ENCODE measurements around the gene OR1S1.
"Not testable (repeated sequence)": the region's sequence is repeated elsewhere in the genome, so short reads cannot be mapped to it uniquely, and the experiment has no call there.

OR1S1 gene

DNA sequence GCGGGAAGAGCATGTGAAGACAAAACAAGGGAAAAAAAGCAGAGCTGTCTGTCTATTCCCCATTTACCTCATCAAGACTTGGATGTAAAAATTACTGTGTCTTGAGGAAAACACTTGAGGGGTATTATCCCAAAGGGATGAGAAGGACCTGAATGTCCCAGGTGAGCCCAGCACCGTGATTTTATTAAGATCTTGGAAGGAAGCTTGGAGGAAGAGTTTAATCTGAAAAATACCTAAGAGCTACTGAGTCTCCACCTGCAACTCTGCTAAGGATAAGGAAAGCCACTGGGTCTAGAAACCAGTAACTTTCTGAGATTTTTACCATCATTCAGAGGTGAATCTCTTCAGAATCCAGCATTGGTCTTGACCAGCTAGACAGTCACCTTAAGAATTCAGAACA, at the start of gene OR1S1:
OR1S1 (plus strand) TSS at position 301 of the 400 bp plus-strand sequence.
- DNase-seq, result not testable (repeated sequence)

DNA sequence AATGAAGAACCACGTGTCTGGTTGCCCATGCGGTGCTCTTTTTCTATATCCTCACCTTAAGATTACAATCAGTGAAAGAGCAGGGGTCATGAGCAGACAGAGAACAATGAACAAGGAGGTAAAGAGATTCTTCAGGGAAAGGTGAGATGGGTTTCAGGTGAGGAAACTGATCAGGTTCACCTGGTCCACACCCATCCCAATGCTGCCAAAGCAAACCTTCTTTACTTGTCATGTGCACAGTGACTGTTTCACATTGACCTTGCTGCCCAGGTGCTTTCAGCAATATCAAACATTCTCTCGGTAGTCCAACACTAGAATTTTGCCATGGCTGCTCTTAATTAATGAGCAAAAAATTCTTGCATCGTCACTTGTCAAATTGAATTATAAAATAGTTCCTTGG, 48.1 kb upstream of the OR1S1 start:
- no peak for DNase-seq

DNA sequence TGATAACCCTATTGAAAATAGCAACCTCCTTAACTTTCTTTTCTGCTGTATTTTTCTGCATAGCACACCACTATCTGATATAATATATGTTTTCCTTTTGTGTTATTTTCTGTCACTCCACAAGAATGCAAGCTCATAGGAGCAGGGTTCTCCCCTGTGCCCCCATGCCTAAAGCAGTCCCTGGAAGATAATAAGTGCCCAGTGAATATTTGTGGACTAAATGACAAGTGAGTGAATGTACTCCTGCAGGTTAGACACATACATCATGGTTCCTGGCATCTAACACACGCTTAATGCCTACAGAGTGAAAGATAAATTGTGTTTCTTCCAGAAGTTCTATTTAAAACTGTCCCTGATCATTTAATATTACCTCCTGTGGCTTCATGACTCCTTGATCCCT, 47.5 kb upstream of the OR1S1 start:
- no peak for DNase-seq

DNA sequence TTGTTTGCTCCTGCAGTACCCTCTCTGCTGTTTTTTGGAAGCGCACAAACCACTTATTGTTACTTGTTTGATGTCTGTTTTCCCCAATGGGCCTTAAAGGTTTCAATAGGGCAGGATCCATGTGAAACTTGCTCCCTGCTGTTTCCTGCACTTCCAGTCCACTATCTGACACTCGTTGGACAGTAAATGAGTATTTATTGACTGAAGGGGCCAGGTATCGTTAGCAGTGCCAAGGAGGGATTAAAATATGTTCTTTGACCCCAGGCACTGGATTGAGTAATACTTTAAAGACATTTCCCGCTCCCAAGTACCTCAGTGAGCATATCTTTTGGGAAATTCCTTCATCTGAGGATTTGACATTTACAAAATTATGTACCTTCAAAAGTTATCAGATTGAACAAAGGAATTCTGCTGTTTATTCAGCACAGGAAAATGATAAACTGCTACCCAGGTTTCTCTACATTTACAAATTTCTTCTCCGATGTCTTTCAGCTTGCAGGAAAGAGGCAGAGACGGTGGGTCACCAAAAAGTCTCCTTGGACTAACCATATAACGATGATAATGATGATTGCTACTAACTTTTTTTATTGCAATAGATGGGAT, 46.9 kb upstream of the OR1S1 start:
- DNase-seq, result no peak

DNA sequence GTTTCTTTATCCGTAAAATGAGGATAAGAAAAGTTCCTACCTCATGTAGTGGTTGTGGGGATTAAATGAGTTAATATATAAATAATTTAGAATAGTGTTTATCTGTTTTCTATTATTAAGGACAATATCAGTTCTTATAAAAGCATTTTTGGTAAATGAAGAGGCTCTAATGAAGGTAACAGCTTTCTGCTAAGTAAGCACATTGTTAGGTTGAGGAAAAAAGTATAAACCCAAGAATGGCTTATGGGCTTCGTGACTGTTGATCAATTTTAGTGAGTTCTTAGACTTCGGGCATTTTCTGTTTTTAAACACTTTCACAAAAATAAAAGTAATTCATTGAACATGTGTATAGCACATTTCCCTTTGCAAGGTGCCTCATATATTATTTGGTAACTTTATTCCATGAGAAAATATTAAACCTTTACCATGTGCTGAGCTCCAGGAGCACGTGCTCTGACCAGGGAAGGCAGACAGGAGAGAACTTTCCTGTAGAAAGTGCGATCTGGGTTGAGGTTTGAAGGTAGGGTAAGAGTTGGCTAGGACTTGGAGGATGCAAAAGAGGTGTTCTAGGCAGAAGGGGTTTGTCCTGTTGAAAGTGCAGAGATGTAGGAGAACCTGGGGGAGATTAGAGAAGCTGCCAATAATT, 35.0 kb upstream of the OR1S1 start:
- no peak for DNase-seq

DNA sequence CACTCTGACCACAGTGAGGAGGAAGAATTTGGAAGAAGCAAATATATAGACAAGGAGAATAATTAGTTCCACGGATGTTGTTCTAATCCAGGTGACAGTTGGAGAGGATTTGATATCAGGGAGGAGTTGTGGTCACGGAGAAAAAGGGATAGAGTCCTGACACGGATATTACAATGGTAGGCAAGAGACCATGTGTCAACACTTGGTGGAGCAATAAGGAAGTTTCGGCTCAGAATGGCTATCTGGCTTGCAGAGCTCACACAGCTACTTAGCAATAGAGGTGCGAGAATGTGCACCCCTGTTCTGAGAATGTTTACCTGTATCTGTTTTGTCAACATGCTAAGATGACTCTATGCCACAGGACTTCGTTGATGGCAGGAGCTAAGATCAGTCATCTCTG, 34.1 kb upstream of the OR1S1 start:
- no peak for DNase-seq

DNA sequence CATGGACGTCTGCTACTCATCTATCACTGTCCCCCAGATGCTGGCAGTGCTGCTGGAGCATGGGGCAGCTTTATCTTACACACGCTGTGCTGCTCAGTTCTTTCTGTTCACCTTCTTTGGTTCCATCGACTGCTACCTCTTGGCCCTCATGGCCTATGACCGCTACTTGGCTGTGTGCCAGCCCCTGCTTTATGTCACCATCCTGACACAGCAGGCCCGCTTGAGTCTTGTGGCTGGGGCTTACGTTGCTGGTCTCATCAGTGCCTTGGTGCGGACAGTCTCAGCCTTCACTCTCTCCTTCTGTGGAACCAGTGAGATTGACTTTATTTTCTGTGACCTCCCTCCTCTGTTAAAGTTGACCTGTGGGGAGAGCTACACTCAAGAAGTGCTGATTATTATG, 32.9 kb upstream of the OR1S1 start:
- DNase-seq, result no peak

DNA sequence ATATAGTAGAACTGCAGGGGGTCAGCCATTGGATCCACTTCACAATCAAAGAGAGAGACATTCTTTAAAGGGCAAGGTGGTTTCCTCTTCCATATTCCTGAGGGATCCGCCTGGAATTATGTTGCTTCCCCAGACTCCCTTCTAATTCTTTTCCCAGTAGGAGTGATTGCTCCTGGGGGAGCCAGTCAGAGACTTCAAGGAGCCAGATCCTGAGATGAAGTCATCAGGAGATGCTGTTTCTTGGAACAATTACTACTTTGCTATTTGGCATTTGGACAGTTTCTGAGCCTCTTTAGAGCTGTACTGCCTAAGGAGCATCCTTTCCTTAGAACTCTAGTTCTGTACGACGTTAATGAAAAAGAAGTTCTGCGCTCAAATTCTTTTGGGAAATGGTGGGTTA, 25.6 kb upstream of the OR1S1 start:
- no peak for DNase-seq

DNA sequence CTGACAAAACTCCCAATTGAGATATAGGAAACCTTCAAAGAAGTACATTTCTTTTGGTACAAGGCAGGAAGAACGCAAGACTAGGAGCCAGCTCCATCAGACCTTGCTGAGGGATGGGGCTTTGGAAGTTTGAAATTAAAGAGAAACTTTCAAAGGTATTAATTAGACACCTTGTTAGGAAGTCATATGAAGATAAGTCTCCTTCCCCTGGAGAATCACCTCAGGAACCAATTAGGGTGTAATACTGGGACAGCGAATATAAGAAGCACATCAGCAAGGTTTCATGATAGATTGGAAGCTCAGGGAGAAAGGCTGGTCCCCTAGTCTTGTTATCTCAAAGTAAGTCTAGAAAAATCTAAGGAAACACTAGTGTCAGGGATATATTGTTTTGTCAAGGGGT, 23.8 kb upstream of the OR1S1 start, which contains the start of gene OR9Q2:
OR9Q2 (plus strand) TSS at position 301 of the 400 bp plus-strand sequence. CDS start 1,421 bp downstream, outside the sequence.
- DNase-seq, result no peak

DNA sequence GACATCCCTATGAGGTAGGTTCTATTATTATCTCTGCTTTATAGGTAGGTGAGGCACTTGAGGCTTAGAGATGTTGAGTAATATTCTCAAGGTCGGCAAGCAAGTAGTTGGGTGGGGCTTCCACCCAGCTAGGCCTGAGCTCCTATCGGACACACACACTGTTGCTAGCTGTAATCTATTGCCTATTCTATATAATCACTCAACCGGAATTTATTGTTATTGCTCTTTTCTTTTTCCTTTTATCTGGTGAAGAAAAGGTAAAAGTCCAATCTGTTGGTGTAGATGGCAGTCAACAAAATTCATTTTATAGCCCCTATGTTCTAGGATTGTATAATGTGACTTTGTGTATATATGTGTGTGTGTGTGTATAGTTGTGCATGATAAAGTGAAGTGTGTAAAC, 20.3 kb upstream of the OR1S1 start:
- DNase-seq, result no peak

DNA sequence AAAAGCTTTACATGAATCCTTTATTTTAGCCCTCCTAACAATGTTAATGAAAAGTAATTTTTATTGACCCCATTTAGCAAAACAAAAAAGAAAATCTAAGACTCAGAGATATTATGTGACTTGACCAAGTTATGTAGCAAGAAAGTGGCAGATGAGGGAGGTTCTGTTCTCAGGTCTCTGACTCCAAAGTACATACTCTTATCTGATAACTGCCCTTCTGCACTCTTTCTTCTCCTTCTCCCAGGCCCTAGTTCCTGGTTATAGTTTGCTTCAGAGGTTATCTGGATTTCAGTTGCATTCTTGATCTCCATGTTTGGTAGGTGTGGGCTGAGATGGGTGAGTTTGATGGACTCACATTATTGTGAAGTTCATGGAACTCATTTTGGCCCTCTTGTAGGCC, 19.1 kb upstream of the OR1S1 start:
- no peak for DNase-seq

DNA sequence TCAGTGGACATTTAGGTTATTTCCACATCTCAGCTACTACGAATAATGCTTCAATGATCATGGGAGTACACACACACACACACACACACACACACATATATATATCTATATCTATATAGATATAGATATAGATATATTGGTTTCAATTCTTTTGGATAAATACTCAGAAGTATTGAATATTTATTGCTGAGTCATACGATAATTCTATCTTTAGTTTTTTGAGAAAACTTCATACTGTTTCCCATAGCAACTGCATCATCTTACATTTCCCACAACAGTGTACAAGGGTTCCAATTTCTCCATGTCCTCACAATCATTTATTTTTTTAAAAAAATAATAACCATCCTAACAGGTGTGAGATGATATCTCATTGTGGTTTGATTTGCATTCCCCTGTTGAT, 16.6 kb upstream of the OR1S1 start:
- no peak for DNase-seq

DNA sequence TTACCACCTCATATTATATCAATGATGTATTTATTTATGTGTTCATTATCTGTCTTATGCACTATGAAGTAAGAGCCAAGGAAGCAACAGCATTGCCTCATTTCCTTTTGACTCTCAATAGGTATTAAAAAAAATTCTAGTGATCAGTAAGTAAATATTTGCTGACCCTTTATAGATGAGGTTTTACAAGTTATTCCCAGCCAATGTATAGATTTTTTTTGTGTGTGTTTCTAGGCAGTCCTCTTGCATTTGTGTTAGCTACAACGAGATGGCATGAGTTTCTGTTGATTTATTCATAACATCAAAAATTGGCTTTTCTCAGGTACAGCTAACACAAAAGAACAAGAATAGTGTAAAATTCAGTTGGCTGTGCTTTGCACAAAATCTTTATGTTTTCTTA, 13.2 kb upstream of the OR1S1 start:
- no peak for DNase-seq

DNA sequence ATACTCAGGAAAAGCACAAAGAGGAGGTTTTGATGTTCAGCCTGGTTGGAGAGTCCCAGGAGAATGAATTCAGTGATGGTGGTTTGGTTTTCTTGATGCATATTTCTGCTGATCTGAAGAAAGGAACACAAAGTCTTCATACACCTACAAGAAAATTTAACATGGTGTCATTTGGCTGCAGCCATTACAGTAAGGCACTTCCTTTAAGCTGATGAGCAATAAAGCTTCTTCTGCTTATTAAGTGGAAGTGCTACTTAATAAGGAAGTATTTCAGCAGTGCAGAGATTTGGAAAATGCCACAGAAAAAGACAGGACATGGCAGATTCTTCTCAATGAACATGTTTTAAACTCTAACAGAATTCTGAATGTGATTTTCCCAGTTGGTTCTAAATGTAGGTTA, 8.5 kb upstream of the OR1S1 start, which contains the start of gene OR1S2:
OR1S2 (minus strand) TSS at position 101 of the 400 bp plus-strand sequence; CDS start at position 101, 0 bp downstream.
- no peak for DNase-seq

DNA sequence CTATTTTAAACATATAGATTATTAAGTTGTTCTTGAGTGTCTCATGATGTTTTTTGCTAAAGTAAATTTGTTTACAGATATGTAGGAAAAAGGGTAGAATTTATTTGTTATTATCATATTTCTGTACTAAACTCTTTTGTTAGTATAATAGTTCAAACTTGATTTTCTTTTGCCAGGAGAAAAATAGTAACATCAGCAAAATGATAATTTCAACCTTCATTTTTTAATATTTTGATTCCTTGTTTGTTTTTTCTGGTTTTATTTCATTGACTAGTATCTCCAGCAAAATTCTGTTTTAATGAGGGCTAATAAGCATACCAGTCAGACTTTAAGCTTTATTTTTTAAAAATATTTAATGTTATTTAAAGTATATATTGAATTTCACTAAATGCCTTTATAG, 4.0 kb downstream of the OR1S1 start:
- no peak for DNase-seq

DNA sequence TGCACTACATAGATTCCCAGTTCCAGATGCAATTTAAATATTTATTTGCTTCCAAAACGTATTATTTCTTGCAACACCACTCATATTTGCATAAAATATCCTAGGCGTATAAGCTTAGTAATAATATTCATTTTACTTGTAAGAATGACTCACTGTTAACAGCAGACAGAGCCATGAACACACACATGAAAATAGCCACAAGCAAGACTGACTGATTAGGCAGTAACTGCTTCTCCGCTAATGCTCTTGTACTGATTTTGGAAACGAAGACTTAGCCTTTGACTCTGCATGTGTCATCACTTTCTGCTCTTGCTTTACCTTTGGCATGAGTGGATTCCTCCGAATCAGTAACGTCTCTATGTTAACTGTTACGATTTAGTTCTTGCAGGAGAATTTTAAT, 10.2 kb downstream of the OR1S1 start:
- no peak for DNase-seq

DNA sequence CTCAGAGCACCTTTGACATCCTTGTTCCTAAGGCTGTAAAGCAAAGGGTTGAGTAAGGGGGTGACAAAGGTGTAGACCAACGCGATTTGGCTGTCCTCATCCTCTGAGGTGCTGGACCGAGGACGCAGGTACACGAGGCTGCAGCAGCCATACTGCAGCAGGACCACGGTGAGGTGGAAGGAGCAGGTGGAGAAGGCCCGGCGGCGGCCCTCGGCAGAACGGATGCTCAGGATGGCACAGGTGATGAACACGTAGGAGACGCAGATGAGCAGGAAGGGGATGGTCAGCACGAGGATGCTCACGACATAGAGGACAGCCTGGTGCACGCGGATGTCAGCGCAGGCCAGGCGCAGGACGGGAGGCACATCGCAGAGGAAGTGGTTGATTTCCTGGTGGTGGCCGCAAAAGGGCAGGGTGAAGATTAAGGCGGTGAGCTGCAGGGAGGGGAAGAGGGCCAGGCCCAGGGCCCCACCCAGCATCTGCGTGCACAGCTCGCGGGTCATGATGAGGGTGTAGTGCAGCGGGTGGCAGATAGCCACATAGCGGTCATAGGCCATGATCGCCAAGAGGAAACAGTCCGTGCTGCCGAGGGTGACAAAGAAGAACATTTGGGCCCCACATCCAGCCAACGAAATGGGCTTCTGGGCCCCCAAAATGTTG, 15.6 kb downstream of the OR1S1 start:
- DNase-seq, result no peak

DNA sequence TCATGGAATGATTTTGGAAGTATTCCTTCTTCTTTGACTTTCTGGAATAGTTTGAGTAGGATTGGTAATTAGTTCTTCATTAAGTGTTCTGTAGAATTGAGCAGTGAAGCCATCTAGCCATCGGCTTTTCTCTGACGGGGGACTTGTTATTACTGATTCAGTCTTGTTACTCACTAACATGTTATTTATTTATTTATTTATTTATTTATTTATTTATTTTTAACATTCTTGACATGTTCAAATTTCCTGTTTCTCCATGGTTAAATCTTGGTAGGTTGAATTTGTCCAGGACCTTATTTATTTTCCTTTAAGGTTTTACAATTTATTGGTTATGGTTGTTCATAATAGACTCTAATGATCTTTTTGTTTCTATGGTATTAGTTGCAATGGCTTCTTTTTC, 31.4 kb downstream of the OR1S1 start:
- no peak for DNase-seq

DNA sequence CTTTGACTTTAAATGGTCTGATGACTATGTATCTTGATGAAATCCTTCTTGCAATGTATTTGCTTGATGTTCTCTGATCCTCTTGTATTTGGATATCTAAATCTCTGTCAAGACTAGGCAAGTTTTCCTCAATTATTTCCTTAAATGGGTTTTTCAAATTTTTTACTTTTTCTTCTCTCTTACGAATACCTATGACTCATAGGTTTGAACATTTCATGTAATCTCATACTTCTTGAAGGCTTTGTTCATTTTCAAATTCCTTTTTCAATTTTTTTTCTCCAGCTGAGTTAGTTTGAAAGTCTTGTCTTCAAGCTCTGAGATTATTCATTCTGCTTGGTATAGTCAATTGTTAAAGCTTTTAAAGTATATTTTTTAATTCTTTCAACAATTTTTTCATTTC, 42.4 kb downstream of the OR1S1 start:
- DNase-seq, result no peak

DNA sequence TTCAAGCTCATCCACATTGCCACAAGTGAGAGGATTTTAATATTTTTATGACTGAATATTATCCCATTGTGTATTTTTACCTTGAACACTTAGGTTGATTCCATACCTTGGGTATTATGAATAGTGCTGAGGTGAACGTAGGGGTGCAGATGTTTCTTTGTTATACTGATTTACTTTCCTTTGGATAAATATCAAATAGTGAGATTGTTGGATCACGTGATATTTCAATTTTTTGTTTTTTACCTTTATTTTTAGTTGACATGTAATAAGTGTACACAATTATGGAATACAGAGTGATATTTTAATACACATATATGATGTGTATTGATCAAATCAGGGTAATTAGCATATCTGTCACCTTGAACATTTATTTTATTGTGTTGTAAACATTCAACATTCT, 47.5 kb downstream of the OR1S1 start:
- DNase-seq, result no peak

Data from NCI-H1436 treated with DMSO at 0.1 percent for 48 hours (cell line).